HepG2 (cell line): Measurements from ENCODE around the gene OR10H2. TPM values are rescaled to one million over a fixed set of nuclear protein-coding genes. Genes with fewer than 3 reads are reported as not detected.

ENCODE experiments used
- CEBPB ChIP-seq: IDR thresholded peaks from 2 replicates; pipeline ENCODE4 v1.6.1; 2011; ENCODE audit warnings: low read depth, low read length, improper control_type of control experiment, borderline replicate concordance
- CREB1 ChIP-seq, 2 experiments: fragments of 450-650 bp in 1 of 2; IDR thresholded peaks; 2 replicates each; pipeline ENCODE4 v1.6.1; 2016 to 2017; ENCODE audit warnings: control low read depth in 1 of 2, mild to moderate bottlenecking in 1 of 2, missing compliant biosample characterization in 1 of 2, missing genetic modification characterization in 1 of 2
- HHEX ChIP-seq: IDR thresholded peaks from 2 replicates; pipeline ENCODE4 v1.6.1; 2016; ENCODE audit warnings: control low read depth
- HNF1B ChIP-seq: sonication (generic); formaldehyde crosslinking; IDR thresholded peaks from 2 replicates; pipeline ENCODE4 v1.5.1; 2020; ENCODE audit warnings: mild to moderate bottlenecking, moderate library complexity, missing genetic modification reagents
- KLF11 ChIP-seq: IDR thresholded peaks from 2 replicates; pipeline ENCODE4 v1.6.1; 2016; ENCODE audit warnings: missing compliant biosample characterization
- NFYC ChIP-seq: IDR thresholded peaks from 2 replicates; pipeline ENCODE4 v1.6.1; 2016; ENCODE audit warnings: missing genetic modification reagents, missing compliant biosample characterization
- RBM39 ChIP-seq: fragments of 200-400 bp; formaldehyde crosslinking; IDR thresholded peaks from one replicate; pipeline ENCODE4 v1.6.1; 2018; ENCODE audit warnings: antibody characterized with exemption, mild to moderate bottlenecking, low read depth, low read length; ENCODE audit not compliant: poor library complexity, severe bottlenecking
- RELA ChIP-seq: sonication (generic); formaldehyde crosslinking; IDR thresholded peaks from 2 replicates; pipeline ENCODE4 v1.4.0; 2020; ENCODE audit warnings: missing genetic modification reagents
- SKI ChIP-seq: fragments of 450-650 bp; IDR thresholded peaks from one replicate; pipeline ENCODE4 v1.6.1; 2018; ENCODE audit warnings: mild to moderate bottlenecking; ENCODE audit not compliant: partially characterized antibody
- SNAPC5 ChIP-seq: sonication (generic); formaldehyde crosslinking; IDR thresholded peaks from 2 replicates; pipeline ENCODE4 v1.8.1; 2023; ENCODE audit warnings: mild to moderate bottlenecking, missing genetic modification reagents, borderline replicate concordance
- SP4 ChIP-seq: sonication (generic); formaldehyde crosslinking; IDR thresholded peaks from 2 replicates; pipeline ENCODE4 v1.8.1; 2023; ENCODE audit warnings: mild to moderate bottlenecking, missing genetic modification reagents
- WIZ ChIP-seq: sonication (generic); formaldehyde crosslinking; IDR thresholded peaks from 2 replicates; pipeline ENCODE4 v1.5.1; 2020; ENCODE audit warnings: mild to moderate bottlenecking, missing genetic modification reagents
- ZBTB8A ChIP-seq: sonication (generic); formaldehyde crosslinking; IDR thresholded peaks from 2 replicates; pipeline ENCODE4 v1.4.0; 2020; ENCODE audit warnings: mild to moderate bottlenecking, low read depth, missing genetic modification reagents, borderline replicate concordance
- ZNF615 ChIP-seq: sonication (generic); formaldehyde crosslinking; IDR thresholded peaks from 2 replicates; pipeline ENCODE4 v1.5.0; 2020; ENCODE audit warnings: mild to moderate bottlenecking, missing genetic modification reagents, borderline replicate concordance
- ZNF850 ChIP-seq: sonication (generic); formaldehyde crosslinking; conservative IDR thresholded peaks from 2 replicates; pipeline ENCODE4 v1.9.0; 2021; ENCODE audit warnings: mild to moderate bottlenecking, missing genetic modification reagents
- polyA plus RNA-seq, 8 experiments: library from polyadenylated mRNA; depleted of rRNA in 3 of 8; stranded (reverse) in 7 of 8; unstranded in 1 of 8; fragments of >200 nt; fragmentation: Illumina TruSeq in 4 of 8; extraction: Trizol in 4 of 8; gene quantifications; 2 replicates each; pipeline versions ENCODE4 v1.2.1 to v1.2.3, GENCODE V29; 2011 to 2016; ENCODE audit warnings: low read depth in 4 of 8, missing spikeins in 1 of 8, mixed read lengths in 1 of 8; ENCODE audit not compliant: insufficient read depth in 1 of 8
- total RNA-seq, 5 experiments: library from RNA; depleted of rRNA; stranded (reverse); fragments of >200 nt; fragmentation: Illumina TruSeq; extraction: Trizol; gene quantifications; 2 replicates each; pipeline ENCODE4 v1.2.3, GENCODE V29; 2016; ENCODE audit warnings: low read depth in 1 of 5
- TF ChIP-seq, protein P1 (sequence below): sonication (generic); formaldehyde crosslinking; IDR thresholded peaks from 2 replicates; pipeline ENCODE4 v1.5.0; 2020; ENCODE audit warnings: mild to moderate bottlenecking, missing genetic modification reagents
- TF ChIP-seq, protein P2 (sequence below): sonication (generic); formaldehyde crosslinking; IDR thresholded peaks from 2 replicates; pipeline ENCODE4 v1.4.0; 2020; ENCODE audit warnings: missing genetic modification reagents

OR10H2 gene
- total and polyA plus RNA-seq, 2 of the 13 experiments (the other 11 are each of a cell fraction or from before 2014, with no cell fraction given) = not detected

- TF ChIP-seq ZNF850 (CRISPR knock-in tag) (no peak), HNF1B (CRISPR knock-in tag) (0 out of 2 replicates have a peak, but pooled peaks have one; percentile 21), ZNF615 (no peak), CEBPB (peak; percentile 97), SNAPC5 (CRISPR knock-in tag) (no peak), RBM39 (no peak), SKI (peak; percentile 79), NFYC (CRISPR knock-in tag) (no peak), SP4 (CRISPR knock-in tag) (no peak; the same call in 1 of the 2 replicates), CREB1 (IDR thresholded peaks at IDR 0.05) (0 out of 2 replicates have a peak, but pooled peaks have one; percentile 31), CREB1 (CRISPR knock-in tag; IDR thresholded peaks at IDR 0.05) (peak; percentile 57; the same call in 1 of the 2 replicates), WIZ (CRISPR knock-in tag) (no peak), KLF11 (CRISPR knock-in tag) (no peak), RELA (CRISPR knock-in tag) (no peak), ZBTB8A (0 out of 2 replicates have a peak, but pooled peaks have one; percentile 44), HHEX (CRISPR knock-in tag) (0 out of 2 replicates have a peak, but pooled peaks have one; percentile 22)
- TF ChIP-seq, protein P1, sequence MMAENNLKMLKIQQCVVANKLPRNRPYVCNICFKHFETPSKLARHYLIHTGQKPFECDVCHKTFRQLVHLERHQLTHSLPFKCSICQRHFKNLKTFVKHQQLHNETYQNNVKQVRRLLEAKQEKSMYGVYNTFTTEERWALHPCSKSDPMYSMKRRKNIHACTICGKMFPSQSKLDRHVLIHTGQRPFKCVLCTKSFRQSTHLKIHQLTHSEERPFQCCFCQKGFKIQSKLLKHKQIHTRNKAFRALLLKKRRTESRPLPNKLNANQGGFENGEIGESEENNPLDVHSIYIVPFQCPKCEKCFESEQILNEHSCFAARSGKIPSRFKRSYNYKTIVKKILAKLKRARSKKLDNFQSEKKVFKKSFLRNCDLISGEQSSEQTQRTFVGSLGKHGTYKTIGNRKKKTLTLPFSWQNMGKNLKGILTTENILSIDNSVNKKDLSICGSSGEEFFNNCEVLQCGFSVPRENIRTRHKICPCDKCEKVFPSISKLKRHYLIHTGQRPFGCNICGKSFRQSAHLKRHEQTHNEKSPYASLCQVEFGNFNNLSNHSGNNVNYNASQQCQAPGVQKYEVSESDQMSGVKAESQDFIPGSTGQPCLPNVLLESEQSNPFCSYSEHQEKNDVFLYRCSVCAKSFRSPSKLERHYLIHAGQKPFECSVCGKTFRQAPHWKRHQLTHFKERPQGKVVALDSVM = peak; percentile 61
- TF ChIP-seq, protein P2, sequence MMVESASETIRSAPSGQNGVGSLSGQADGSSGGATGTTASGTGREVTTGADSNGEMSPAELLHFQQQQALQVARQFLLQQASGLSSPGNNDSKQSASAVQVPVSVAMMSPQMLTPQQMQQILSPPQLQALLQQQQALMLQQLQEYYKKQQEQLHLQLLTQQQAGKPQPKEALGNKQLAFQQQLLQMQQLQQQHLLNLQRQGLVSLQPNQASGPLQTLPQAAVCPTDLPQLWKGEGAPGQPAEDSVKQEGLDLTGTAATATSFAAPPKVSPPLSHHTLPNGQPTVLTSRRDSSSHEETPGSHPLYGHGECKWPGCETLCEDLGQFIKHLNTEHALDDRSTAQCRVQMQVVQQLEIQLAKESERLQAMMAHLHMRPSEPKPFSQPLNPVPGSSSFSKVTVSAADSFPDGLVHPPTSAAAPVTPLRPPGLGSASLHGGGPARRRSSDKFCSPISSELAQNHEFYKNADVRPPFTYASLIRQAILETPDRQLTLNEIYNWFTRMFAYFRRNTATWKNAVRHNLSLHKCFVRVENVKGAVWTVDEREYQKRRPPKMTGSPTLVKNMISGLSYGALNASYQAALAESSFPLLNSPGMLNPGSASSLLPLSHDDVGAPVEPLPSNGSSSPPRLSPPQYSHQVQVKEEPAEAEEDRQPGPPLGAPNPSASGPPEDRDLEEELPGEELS (CRISPR knock-in tag) = 0 out of 2 replicates have a peak, but pooled peaks have one; percentile 23
These were observed 47.1 kb upstream of the OR10H2 start (continued) for GRCh38 chr19:15680478-15681322.
